ENCODE results near the gene IQGAP1.

IQGAP1 gene

DNA sequence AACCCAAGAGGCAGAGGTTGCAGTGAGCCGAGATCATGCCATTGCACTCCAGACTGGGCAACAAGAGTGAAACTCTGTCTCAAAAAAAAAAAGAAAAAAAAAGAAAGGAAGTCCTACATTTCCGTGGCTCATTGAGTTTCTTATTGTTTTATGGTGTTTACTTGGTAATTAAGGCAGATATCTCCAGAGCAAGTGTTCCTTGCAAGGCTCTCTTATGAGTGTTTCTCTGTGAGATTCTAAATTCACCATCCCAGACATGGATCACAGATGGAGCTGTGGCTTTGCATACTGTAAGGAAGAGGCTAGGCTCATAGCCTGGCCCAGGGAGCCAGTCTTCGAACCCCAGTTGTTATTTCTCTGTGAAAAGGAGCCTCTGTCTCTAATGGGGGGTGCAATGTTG lies 53.0 kb downstream of the IQGAP1 start:
- ATAC-seq = no peak

- ATAC-seq = no peak
Measured at GRCh38 chr15:90442423-90442822, 54.4 kb downstream of the IQGAP1 start.

- no peak for ATAC-seq
Measured at GRCh38 chr15:90449206-90449735, 61.2 kb downstream of the IQGAP1 start.

- no peak for ATAC-seq
Measured at GRCh38 chr15:90451053-90451850, 63.2 kb downstream of the IQGAP1 start.

GRCh38 chr15:90456236-90456635 lies 68.2 kb downstream of the IQGAP1 start:
- ATAC-seq = no peak

- no peak for ATAC-seq
Measured at GRCh38 chr15:90458061-90458460, 70.0 kb downstream of the IQGAP1 start.

DNA sequence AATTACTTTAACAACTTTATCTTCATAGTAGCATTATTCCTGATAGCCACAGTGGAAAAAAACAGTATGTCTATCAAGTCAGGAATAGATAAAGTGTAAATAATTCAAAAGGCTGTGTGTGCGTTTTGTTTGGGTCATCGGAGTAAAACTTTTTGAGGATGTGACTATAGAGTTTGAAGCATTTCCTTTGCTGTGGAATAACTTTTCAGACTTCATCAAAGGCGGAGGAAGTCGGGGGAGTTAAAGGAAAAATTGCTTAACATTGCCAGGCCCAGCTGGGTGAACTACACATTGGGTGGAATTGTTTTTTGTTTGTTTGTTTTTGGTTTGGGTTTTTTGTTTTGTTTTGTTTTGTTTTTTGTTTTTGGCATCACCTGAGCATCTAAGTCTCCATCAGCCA lies 71.3 kb downstream of the IQGAP1 start:
- ATAC-seq = no peak

- ATAC-seq = no peak
Measured at GRCh38 chr15:90460142-90460824, 72.2 kb downstream of the IQGAP1 start.

- peak in 1 of 2 donors; percentile 12 for ATAC-seq
Measured at GRCh38 chr15:90463381-90463780, 75.3 kb downstream of the IQGAP1 start.

- ATAC-seq = peak; percentile 67 to 79
Measured at GRCh38 chr15:90465140-90465929, 77.3 kb downstream of the IQGAP1 start.

DNA sequence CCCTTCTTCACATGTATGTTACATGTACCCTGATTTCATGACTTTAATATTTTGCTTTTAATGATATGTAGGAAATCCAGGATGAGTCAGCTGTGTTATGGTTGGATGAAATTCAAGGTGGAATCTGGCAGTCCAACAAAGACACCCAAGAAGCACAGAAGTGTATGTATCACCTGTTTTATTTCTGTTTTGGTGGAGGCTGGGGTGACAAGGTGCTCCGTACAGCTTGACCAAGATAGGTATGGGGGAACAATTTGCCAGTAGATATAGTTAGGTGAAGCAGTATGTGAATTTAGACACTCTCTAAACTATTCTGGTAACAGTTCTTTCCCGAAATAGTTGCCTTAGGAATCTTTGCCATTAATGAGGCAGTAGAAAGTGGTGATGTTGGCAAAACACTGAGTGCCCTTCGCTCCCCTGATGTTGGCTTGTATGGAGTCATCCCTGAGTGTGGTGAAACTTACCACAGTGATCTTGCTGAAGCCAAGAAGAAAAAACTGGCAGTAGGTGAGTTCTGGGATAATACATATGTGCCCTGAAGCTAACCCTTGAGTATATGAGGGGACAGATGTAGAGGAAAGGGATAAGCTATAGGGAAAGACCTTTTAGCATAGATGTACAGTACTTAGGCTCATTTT lies 78.0 kb downstream of the IQGAP1 start:
- ATAC-seq = no peak

DNA sequence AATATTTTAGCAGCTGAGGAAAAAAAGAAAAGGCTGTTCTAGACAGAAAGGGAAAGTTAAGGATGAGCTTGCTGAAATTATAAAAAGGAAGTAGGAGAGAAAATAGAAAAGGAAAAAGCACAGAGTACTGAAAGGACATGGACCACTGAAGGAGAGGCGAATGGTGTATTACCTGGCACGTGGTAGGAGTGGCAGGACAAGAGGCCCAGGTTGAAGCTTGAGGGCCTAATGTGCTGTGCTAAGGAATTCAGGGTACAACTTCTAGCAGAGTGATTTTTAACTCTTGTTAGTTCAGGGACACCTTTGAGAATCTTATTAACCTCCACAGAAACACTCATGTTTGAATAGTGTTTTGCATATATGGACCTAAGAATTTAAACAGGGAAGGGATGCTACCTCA lies 81.7 kb downstream of the IQGAP1 start:
- ATAC-seq = no peak

DNA sequence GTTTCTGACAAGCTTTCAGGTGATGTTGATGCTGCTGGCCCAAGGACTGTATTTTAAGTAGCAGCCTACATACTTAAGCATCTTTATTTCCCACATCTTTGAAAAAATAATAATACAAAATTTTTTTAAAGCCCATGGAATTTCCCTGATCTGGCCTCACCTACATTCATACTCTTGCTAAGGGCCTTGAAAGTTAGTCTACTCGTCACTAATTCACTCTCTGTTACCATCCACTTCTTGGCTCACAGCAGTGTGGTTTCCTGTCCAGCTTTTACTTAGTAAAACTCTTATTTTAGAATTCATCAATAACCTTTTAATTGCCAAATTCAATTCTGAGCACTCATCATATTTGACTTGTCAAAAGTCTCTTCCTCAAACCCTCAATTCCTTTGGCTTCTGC lies 82.4 kb downstream of the IQGAP1 start:
- no peak for ATAC-seq

GRCh38 chr15:90471126-90471525 lies 83.1 kb downstream of the IQGAP1 start:
- no peak for ATAC-seq

DNA sequence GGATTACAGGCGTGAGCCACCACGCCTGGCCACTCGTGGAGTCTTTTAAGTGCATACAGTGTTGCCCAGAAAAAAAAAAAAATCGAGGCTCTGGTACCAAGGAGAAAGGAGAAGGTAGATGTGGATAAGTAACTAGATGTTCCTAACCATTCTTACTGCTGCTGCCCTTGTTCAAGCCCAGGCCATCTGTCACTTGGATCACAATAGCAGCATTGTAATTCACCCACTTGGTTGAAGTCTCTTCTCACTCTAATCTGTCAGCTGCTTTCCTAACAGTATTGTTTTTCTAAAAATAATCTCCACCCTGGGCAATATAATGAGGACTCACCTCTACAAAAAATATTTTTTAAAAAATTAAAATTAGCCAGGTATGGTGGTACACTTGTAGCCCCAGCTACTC lies 83.7 kb downstream of the IQGAP1 start:
- no peak for ATAC-seq

- ATAC-seq = peak; percentile 46 to 65
Measured at GRCh38 chr15:90478846-90479481, 90.9 kb downstream of the IQGAP1 start.

GRCh38 chr15:90479656-90480055 lies 91.6 kb downstream of the IQGAP1 start:
- ATAC-seq = no peak

DNA sequence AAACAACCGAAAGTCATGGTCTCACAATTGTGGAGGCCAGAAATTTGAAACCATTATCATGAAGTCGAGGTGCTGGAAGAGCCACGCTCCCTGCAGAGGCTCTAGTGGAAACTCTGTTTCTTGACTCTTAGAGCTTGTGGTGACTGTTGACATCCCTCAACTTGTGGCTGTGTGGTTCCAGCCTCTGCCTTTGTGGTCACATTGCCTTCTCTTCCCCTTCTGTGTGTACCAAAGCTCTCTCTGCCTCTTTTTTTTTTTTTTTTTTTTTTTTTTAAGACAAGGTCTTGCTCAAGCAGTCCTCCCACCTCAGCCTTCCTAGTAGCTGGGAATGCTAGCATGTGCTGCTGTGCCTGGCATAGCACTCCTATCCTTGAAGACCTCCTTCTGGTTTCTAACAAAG lies 93.0 kb downstream of the IQGAP1 start:
- peak in 1 of 2 donors; percentile 50 for ATAC-seq

- no peak for ATAC-seq
Measured at GRCh38 chr15:90482124-90483011, 94.3 kb downstream of the IQGAP1 start.

GRCh38 chr15:90483012-90483307 lies 94.9 kb downstream of the IQGAP1 start:
- ATAC-seq = no peak

DNA sequence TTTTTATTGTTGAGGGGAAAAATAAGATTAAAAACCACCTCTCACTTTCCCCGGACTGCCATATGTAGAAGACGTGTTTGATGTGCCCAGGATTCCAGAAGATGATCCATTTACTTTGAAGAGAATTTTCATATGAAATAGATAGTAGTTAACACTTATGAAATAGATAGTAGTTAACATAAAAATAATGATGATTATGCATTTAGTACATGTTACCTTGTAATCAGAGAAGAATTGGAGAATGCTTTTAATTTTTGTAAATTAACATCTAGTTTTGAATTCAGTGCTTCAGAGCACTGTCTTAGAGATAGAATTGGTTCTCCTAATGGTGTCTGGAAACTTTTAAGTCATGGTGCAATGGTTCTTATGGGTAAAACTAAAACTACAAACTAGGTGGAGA lies 95.6 kb downstream of the IQGAP1 start:
- no peak for ATAC-seq

Measured in activated CD4-positive, CD25-positive, alpha-beta regulatory T cell treated with anti-CD3 and anti-CD28 coated beads, Interleukin-2, amount 50 U/mL, for 24 hours (primary cell).